WERI-Rb-1 (cell line): ENCODE data around the gene MINK1.

Source experiments
- DNase-seq: peaks from one replicate; pipeline ENCODE4 v3.0.0-alpha.2; 2020
- H3K27ac ChIP-seq: fragments of 250-450 bp; sonication (Bioruptor Pico); 2 replicates; pipeline ENCODE4 v1.5.1; 2020; ENCODE audit warnings: mild to moderate bottlenecking, moderate library complexity
- H3K27me3 ChIP-seq: fragments of 250-450 bp; sonication (Bioruptor Pico); 2 replicates; pipeline ENCODE4 v1.5.1; 2021; ENCODE audit warnings: mild to moderate bottlenecking, low read depth, moderate library complexity; ENCODE audit not compliant: insufficient read depth, severe bottlenecking
- H3K36me3 ChIP-seq: fragments of 250-450 bp; sonication (Bioruptor Pico); 2 replicates; pipeline ENCODE4 v1.5.1; 2020; ENCODE audit warnings: mild to moderate bottlenecking, moderate library complexity
- H3K4me3 ChIP-seq: 2 replicates; pipeline ENCODE4 v1.5.1; 2011; ENCODE audit warnings: low read depth, mild to moderate bottlenecking, control low read depth, low read length
- H3K9me3 ChIP-seq: fragments of 250-450 bp; sonication (Bioruptor Pico); 2 replicates; pipeline ENCODE4 v1.5.1; 2021; ENCODE audit warnings: mild to moderate bottlenecking, moderate library complexity; ENCODE audit not compliant: severe bottlenecking
- CTCF ChIP-seq: IDR thresholded peaks from 2 replicates; pipeline ENCODE4 v1.5.1; 2011; ENCODE audit warnings: low read depth, mild to moderate bottlenecking, control low read depth, inconsistent platforms, low read length

MINK1 gene

DNA sequence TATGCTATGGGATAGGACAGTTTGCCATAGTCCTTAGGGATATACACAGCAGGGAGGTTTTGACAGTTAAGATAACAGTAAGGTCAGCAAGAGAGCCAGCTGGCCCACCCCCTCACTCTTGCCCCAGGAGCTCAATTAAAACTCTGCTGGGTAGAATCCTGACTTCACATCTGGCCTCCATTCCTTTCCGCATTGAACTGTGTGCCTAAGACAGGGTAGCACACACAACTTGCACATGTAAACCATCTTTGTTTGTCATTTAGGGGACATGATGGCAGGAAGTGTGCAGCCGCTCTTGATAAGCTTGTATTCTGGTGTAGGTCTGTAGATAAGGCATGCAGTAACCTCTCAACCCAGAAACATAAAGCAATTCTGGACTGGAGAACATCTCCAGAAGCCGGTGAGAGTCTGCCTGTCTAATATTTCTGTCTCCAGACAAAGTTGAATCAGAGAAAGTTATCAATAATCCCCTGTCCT is 5.2 kb downstream of the MINK1 start:
- no peaks in the 10 kb centered on the region for H3K27me3 ChIP-seq
- no peak overlapping the region for H3K4me3 ChIP-seq
- DNase-seq: no peak
- no peaks in the 10 kb centered on the region for H3K9me3 ChIP-seq
- H3K27ac ChIP-seq: peak overlapping the region; percentile 96
- H3K36me3 ChIP-seq: peaks cover 75% of the 10 kb centered on the region
- TF ChIP-seq CTCF: no peak

DNA sequence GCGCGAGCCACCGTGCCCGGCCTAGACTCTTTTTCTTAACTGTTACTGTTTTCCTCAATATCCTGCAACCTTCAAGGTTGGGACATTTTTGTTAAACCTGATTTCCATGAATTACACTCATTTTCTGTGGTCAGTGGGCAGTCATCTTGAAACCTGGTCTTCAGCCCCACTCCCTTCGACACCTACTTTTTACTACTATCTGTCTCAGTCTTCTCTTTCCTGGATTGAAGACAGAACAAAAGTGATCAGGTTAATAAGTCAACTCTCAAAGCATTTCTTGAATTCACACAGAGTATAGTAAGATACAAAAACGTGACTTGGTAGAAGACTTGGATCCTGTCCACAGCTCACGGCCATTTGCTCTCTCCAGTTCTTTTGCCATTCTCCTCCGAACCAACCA is 6.1 kb downstream of the MINK1 start:
- DNase-seq: no peak
- peak overlapping the region; percentile 28 for H3K27ac ChIP-seq
- H3K27me3 ChIP-seq: no peaks in the 10 kb centered on the region
- TF ChIP-seq CTCF: no peak
- H3K4me3 ChIP-seq: no peak overlapping the region
- H3K36me3 ChIP-seq: peaks cover 84% of the 10 kb centered on the region
- no peaks in the 10 kb centered on the region for H3K9me3 ChIP-seq

DNA sequence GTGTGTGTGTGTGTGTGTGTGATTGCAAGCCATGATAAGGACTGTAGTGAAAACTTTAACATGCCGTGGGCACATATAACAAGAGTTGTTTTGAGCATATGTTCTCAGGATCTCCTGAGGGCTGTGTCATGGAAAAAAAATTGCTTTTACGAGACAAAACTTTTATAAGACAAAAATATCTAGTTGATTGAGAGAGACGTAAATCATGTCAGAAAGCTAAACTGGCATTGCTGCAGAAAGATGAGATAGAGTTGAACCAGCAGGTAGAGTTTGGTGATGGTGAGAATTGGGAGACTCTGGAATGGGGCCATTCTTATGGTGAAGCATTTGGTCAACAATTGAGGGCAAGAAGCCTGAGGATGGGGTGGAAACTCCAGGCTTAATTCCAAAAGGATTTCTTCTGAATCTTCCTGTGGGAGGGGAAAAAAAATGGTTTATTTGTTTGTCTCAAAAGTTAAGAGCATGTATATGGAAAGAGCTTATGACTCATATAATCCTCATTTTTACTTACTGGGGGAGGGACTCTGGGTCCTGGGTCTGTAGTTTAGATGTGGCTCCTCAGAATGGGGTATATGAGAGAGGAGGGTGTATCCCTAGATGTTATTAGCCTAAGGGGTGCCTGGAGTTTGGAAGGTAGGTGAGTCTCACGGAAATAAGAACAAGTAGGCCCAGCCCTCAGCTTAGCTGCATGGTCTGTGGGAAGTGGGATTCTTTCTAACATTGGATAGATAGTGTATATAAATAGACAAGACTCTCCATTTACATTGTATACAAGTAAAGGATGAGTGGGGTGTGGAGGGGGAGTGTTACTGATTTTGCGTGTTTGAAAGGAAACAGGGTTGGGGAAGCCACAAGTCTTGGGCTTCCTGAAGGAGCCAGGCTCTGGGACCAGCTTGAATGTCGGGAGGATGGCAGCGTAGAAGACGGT is 7.1 kb downstream of the MINK1 start:
- peaks cover 84% of the 10 kb centered on the region for H3K36me3 ChIP-seq
- no peak for DNase-seq

DNA sequence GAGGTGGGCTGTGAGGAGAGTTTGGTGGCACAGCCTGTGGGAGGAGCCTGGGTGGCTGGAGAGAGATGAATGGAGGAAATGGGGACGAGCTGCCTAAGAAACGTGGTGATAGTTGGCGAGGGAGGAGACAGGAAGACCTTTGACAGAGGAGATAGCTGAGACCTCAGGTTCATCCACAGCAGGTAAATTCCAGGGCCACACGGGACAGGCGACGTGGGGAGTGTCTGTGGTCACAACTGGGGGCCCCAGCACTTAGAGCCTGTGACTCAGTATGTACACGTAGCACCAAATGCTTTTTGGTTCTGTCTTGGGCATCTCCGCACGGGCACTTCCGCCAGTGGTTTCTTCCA is 7.7 kb downstream of the MINK1 start:
- no peak for DNase-seq
- H3K27ac ChIP-seq: no peak overlapping the region

More for the DNA sequence above, 7.1 kb downstream of the MINK1 start:
- H3K27ac ChIP-seq: peak overlapping the region; percentile 28; the same call in 1 of the 2 replicates
- no peaks in the 10 kb centered on the region for H3K27me3 ChIP-seq
- no peak for TF ChIP-seq CTCF
- no peaks in the 10 kb centered on the region for H3K9me3 ChIP-seq
- no peak overlapping the region for H3K4me3 ChIP-seq

DNA sequence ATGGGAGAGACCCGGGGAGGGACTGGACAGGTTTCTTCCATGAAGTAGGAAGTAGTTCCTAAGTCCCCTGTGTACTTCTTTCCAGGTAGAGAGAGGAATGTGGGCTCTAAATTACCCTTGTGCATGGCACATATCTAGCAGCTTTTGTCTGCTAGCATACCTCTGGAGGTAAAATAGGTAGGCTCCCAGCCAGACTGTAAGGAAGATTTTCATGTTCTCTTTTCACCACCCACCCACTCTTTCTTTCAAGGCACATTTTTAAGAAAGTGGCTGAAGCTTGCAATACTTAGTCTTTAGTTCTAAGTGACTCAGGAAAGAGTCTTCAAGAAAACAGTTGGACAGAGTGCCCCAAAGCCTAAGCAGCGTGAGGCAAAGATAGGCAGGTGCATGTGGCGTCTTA is 9.2 kb downstream of the MINK1 start:
- DNase-seq: no peak
- H3K36me3 ChIP-seq: peaks cover 100% of the 10 kb centered on the region
- H3K27me3 ChIP-seq: no peaks in the 10 kb centered on the region
- no peak for TF ChIP-seq CTCF
- H3K9me3 ChIP-seq: no peaks in the 10 kb centered on the region
- no peak overlapping the region for H3K4me3 ChIP-seq
- H3K27ac ChIP-seq: peak overlapping the region; percentile 20; the same call in 1 of the 2 replicates

More for the DNA sequence above, 7.7 kb downstream of the MINK1 start:
- no peaks in the 10 kb centered on the region for H3K9me3 ChIP-seq
- no peaks in the 10 kb centered on the region for H3K27me3 ChIP-seq
- no peak overlapping the region for H3K4me3 ChIP-seq
- TF ChIP-seq CTCF: no peak
- H3K36me3 ChIP-seq: peaks cover 89% of the 10 kb centered on the region
